Left renal pelvis (tissue), 4 donors: ENCODE measurements around the gene MYOM3. TPM values are rescaled to one million over a fixed set of nuclear protein-coding genes. Genes with fewer than 3 reads are reported as not detected.

ENCODE experiments used
- DNase-seq, 4 donors: peaks; one replicate each; pipeline ENCODE4 v3.0.0-alpha.2; 2013; ENCODE audit warnings: low read depth in 4 of 4, low spot score in 3 of 4
- polyA plus RNA-seq, 4 donors: library from polyadenylated mRNA; unstranded; fragments of 120-200 nt; gene quantifications; one replicate each; pipeline ENCODE4 v1.2.1, GENCODE V29; 2013; ENCODE audit not compliant: insufficient read length in 4 of 4

MYOM3 gene
- polyA plus RNA-seq, 4 donors, result 0.60 to 24.8 (median 19.4) TPM

GRCh38 chr1:24098943-24099638 lies 12.8 kb downstream of the MYOM3 start:
- no peak for DNase-seq

- no peak for DNase-seq
These were observed 13.8 kb downstream of the MYOM3 start for GRCh38 chr1:24098102-24098501.

- no peak for DNase-seq
These were observed 14.3 kb downstream of the MYOM3 start for GRCh38 chr1:24097663-24098062.

GRCh38 chr1:24096739-24097103 lies 15.2 kb downstream of the MYOM3 start:
- DNase-seq, result no peak

- DNase-seq, result no peak
These were observed 15.8 kb downstream of the MYOM3 start for GRCh38 chr1:24096009-24096738.

- no peak for DNase-seq
These were observed 16.6 kb downstream of the MYOM3 start for GRCh38 chr1:24095140-24095859.

- no peak for DNase-seq
These were observed 17.4 kb downstream of the MYOM3 start for GRCh38 chr1:24094554-24094953.

GRCh38 chr1:24093732-24094131 lies 18.2 kb downstream of the MYOM3 start:
- DNase-seq, result no peak

GRCh38 chr1:24092979-24093378 lies 19.0 kb downstream of the MYOM3 start:
- no peak for DNase-seq

- DNase-seq, result no peak
These were observed 19.9 kb downstream of the MYOM3 start for GRCh38 chr1:24091971-24092482.

GRCh38 chr1:24090736-24091135 lies 21.2 kb downstream of the MYOM3 start:
- DNase-seq, result no peak

- DNase-seq, result no peak
These were observed 22.0 kb downstream of the MYOM3 start for GRCh38 chr1:24089743-24090555.

GRCh38 chr1:24089027-24089742 lies 22.8 kb downstream of the MYOM3 start:
- no peak for DNase-seq

- DNase-seq, result no peak
These were observed 25.5 kb downstream of the MYOM3 start for GRCh38 chr1:24086466-24086865.

GRCh38 chr1:24085546-24085945 lies 26.4 kb downstream of the MYOM3 start:
- DNase-seq, result no peak

- DNase-seq, result no peak
These were observed 26.9 kb downstream of the MYOM3 start for GRCh38 chr1:24085007-24085406.

- no peak for DNase-seq
These were observed 27.9 kb downstream of the MYOM3 start for GRCh38 chr1:24084050-24084449.

GRCh38 chr1:24082372-24082771 lies 29.6 kb downstream of the MYOM3 start:
- DNase-seq, result no peak

- DNase-seq, result no peak
These were observed 30.7 kb downstream of the MYOM3 start for GRCh38 chr1:24081190-24081589.

GRCh38 chr1:24080131-24080530 lies 31.8 kb downstream of the MYOM3 start:
- DNase-seq, result no peak
